Activated T-helper 2 cell treated with anti-CD3 and anti-CD28 coated beads, Interferon-gamma antibody, Interleukin-2, Interleukin-4, amounts not matched to agents 10 μg/mL and 5 μg/mL and 100 μg/mL, durations not matched to agents 14 hours and 24 hours and 36 hours (primary cell): Measurements from ENCODE around the gene BCAN. TPM values are rescaled to one million over a fixed set of nuclear protein-coding genes. Genes with fewer than 3 reads are reported as not detected.

ENCODE experiments used
- DNase-seq: peaks from one replicate; pipeline ENCODE4 v3.0.0; 2021; ENCODE audit warnings: low spot score
- H3K27ac Mint-ChIP-seq: one replicate; pipeline ENCODE4 v1.8.0; 2021; ENCODE audit warnings: mixed read lengths
- H3K27me3 Mint-ChIP-seq: one replicate; pipeline ENCODE4 v1.8.0; 2021; ENCODE audit warnings: low read depth, mixed read lengths
- H3K36me3 Mint-ChIP-seq: one replicate; pipeline ENCODE4 v1.8.0; 2021; ENCODE audit warnings: low read depth, mixed read lengths
- H3K4me1 Mint-ChIP-seq: one replicate; pipeline ENCODE4 v1.8.0; 2021; ENCODE audit warnings: low read depth, mixed read lengths
- H3K4me3 Mint-ChIP-seq: one replicate; pipeline ENCODE4 v1.8.0; 2021; ENCODE audit warnings: low read depth, mild to moderate bottlenecking, moderate library complexity, mixed read lengths
- H3K9me3 Mint-ChIP-seq: one replicate; pipeline ENCODE4 v1.8.0; 2021; ENCODE audit warnings: mixed read lengths
- intact Hi-C: fragments of 100-400 bp; cut with micrococcal nuclease; formaldehyde crosslinking; loops from one replicate; pipeline ENCODE4 v1.15.1; 2023
- total RNA-seq: library from RNA; stranded (reverse); gene quantifications from 2 replicates; pipeline ENCODE4 v1.2.3, GENCODE V29; 2022

BCAN gene
- total RNA-seq, 1 donor from 2014 or later: not detected

- peaks cover 34% of the 10 kb centered on the region for H3K4me1 Mint-ChIP-seq
- H3K27me3 Mint-ChIP-seq: peaks cover 11% of the 10 kb centered on the region
- intact Hi-C loops: no loop called here
- no peak overlapping the region for H3K27ac Mint-ChIP-seq
- H3K36me3 Mint-ChIP-seq: no peaks in the 10 kb centered on the region
- no peak overlapping the region for H3K4me3 Mint-ChIP-seq
- no peak for DNase-seq
- no peaks in the 10 kb centered on the region for H3K9me3 Mint-ChIP-seq
Measured at GRCh38 chr1:156662800-156663055, 20.8 kb downstream of the BCAN start.

GRCh38 chr1:156663178-156663577, 21.3 kb downstream of the BCAN start:
- H3K9me3 Mint-ChIP-seq: no peaks in the 10 kb centered on the region
- peaks cover 31% of the 10 kb centered on the region for H3K4me1 Mint-ChIP-seq
- DNase-seq: no peak
- intact Hi-C loops: no loop called here
- no peak overlapping the region for H3K27ac Mint-ChIP-seq
- no peaks in the 10 kb centered on the region for H3K36me3 Mint-ChIP-seq
- no peak overlapping the region for H3K4me3 Mint-ChIP-seq
- H3K27me3 Mint-ChIP-seq: peaks cover 8% of the 10 kb centered on the region

- Mint-ChIP-seq H3K36me3 (no peaks in the 10 kb centered on the region), H3K4me3 (no peak overlapping the region), H3K27ac (no peak overlapping the region), H3K9me3 (no peaks in the 10 kb centered on the region), H3K4me1 (peaks cover 29% of the 10 kb centered on the region), H3K27me3 (peaks cover 8% of the 10 kb centered on the region)
- no peak for DNase-seq
- intact Hi-C loops: no loop called here
Measured at GRCh38 chr1:156664046-156664766, 22.3 kb downstream of the BCAN start.

GRCh38 chr1:156664767-156665411, 23.0 kb downstream of the BCAN start:
- peaks cover 11% of the 10 kb centered on the region for H3K27me3 Mint-ChIP-seq
- no peak overlapping the region for H3K27ac Mint-ChIP-seq
- intact Hi-C loops: no loop called here
- no peak overlapping the region for H3K4me3 Mint-ChIP-seq
- no peaks in the 10 kb centered on the region for H3K9me3 Mint-ChIP-seq
- no peaks in the 10 kb centered on the region for H3K36me3 Mint-ChIP-seq
- no peak for DNase-seq
- H3K4me1 Mint-ChIP-seq: peaks cover 22% of the 10 kb centered on the region

GRCh38 chr1:156665539-156665938, 23.6 kb downstream of the BCAN start:
- Mint-ChIP-seq H3K4me1 (peaks cover 17% of the 10 kb centered on the region), H3K27me3 (peaks cover 11% of the 10 kb centered on the region), H3K36me3 (no peaks in the 10 kb centered on the region), H3K27ac (no peak overlapping the region), H3K4me3 (no peak overlapping the region), H3K9me3 (no peaks in the 10 kb centered on the region)
- no peak for DNase-seq
- intact Hi-C loops: no loop called here

- no peaks in the 10 kb centered on the region for H3K9me3 Mint-ChIP-seq
- no peaks in the 10 kb centered on the region for H3K36me3 Mint-ChIP-seq
- no peak overlapping the region for H3K27ac Mint-ChIP-seq
- DNase-seq: no peak
- intact Hi-C loops: no loop called here
- peaks cover 7% of the 10 kb centered on the region for H3K4me1 Mint-ChIP-seq
- H3K27me3 Mint-ChIP-seq: peaks cover 22% of the 10 kb centered on the region
- no peak overlapping the region for H3K4me3 Mint-ChIP-seq
Measured at GRCh38 chr1:156666862-156667609, 25.1 kb downstream of the BCAN start.

GRCh38 chr1:156667610-156667967, 25.7 kb downstream of the BCAN start:
- Mint-ChIP-seq H3K27me3 (peaks cover 28% of the 10 kb centered on the region), H3K4me1 (peaks cover 5% of the 10 kb centered on the region), H3K4me3 (no peak overlapping the region), H3K36me3 (no peaks in the 10 kb centered on the region), H3K9me3 (no peaks in the 10 kb centered on the region), H3K27ac (no peak overlapping the region)
- intact Hi-C loops: no loop called here
- DNase-seq: no peak

- no peak overlapping the region for H3K27ac Mint-ChIP-seq
- H3K36me3 Mint-ChIP-seq: no peaks in the 10 kb centered on the region
- intact Hi-C loops: no loop called here
- no peak for DNase-seq
- H3K9me3 Mint-ChIP-seq: no peaks in the 10 kb centered on the region
- H3K4me1 Mint-ChIP-seq: peaks cover 2% of the 10 kb centered on the region
- H3K4me3 Mint-ChIP-seq: no peak overlapping the region
- H3K27me3 Mint-ChIP-seq: peaks cover 31% of the 10 kb centered on the region
Measured at GRCh38 chr1:156667968-156668709, 26.2 kb downstream of the BCAN start.

- H3K4me3 Mint-ChIP-seq: no peak overlapping the region
- DNase-seq: no peak
- H3K36me3 Mint-ChIP-seq: no peaks in the 10 kb centered on the region
- H3K4me1 Mint-ChIP-seq: peaks cover 2% of the 10 kb centered on the region
- H3K27ac Mint-ChIP-seq: no peak overlapping the region
- H3K27me3 Mint-ChIP-seq: peaks cover 38% of the 10 kb centered on the region
- intact Hi-C loops: no loop called here
- no peaks in the 10 kb centered on the region for H3K9me3 Mint-ChIP-seq
Measured at GRCh38 chr1:156668801-156669637, 27.1 kb downstream of the BCAN start.

- Mint-ChIP-seq H3K27me3 (peaks cover 45% of the 10 kb centered on the region), H3K27ac (no peak overlapping the region), H3K9me3 (no peaks in the 10 kb centered on the region), H3K4me3 (no peak overlapping the region), H3K4me1 (peaks cover 2% of the 10 kb centered on the region), H3K36me3 (no peaks in the 10 kb centered on the region)
- no peak for DNase-seq
- intact Hi-C loops: no loop called here
Measured at GRCh38 chr1:156669794-156670193, 27.9 kb downstream of the BCAN start.

GRCh38 chr1:156670359-156670758, 28.4 kb downstream of the BCAN start:
- peaks cover 2% of the 10 kb centered on the region for H3K4me1 Mint-ChIP-seq
- no peaks in the 10 kb centered on the region for H3K36me3 Mint-ChIP-seq
- H3K27me3 Mint-ChIP-seq: peaks cover 50% of the 10 kb centered on the region
- H3K4me3 Mint-ChIP-seq: no peak overlapping the region
- no peak for DNase-seq
- no peak overlapping the region for H3K27ac Mint-ChIP-seq
- H3K9me3 Mint-ChIP-seq: no peaks in the 10 kb centered on the region
- intact Hi-C loops: no loop called here

GRCh38 chr1:156670791-156671190, 28.9 kb downstream of the BCAN start:
- Mint-ChIP-seq H3K9me3 (no peaks in the 10 kb centered on the region), H3K36me3 (no peaks in the 10 kb centered on the region), H3K4me3 (no peak overlapping the region), H3K4me1 (peaks cover under 1% of the 10 kb centered on the region), H3K27me3 (peaks cover 50% of the 10 kb centered on the region), H3K27ac (no peak overlapping the region)
- intact Hi-C loops: no loop called here
- DNase-seq: no peak
